IPS-18a (cell line): Measurements from ENCODE around the gene LZTR1.

ENCODE experiments used
- H3K27ac ChIP-seq: one replicate; pipeline ENCODE4 v1.5.1; 2013; ENCODE audit warnings: low read length
- H3K27me3 ChIP-seq: one replicate; pipeline ENCODE4 v1.6.1; 2013; ENCODE audit warnings: mild to moderate bottlenecking, low read length; ENCODE audit not compliant: control insufficient read depth, insufficient read depth
- H3K36me3 ChIP-seq: one replicate; pipeline ENCODE4 v1.6.1; 2013; ENCODE audit warnings: low read depth, low read length; ENCODE audit not compliant: control insufficient read depth
- H3K4me1 ChIP-seq: one replicate; pipeline ENCODE4 v1.6.1; 2013; ENCODE audit warnings: low read depth, low read length; ENCODE audit not compliant: control insufficient read depth
- H3K4me3 ChIP-seq: one replicate; pipeline ENCODE4 v1.5.1; 2013; ENCODE audit warnings: low read length
- H3K9ac ChIP-seq: one replicate; pipeline ENCODE4 v1.6.1; 2013; ENCODE audit warnings: mild to moderate bottlenecking, low read length, moderate library complexity
- H3K9me3 ChIP-seq: one replicate; pipeline ENCODE4 v1.6.1; 2013; ENCODE audit warnings: low read depth, low read length; ENCODE audit not compliant: control insufficient read depth

LZTR1 gene

DNA sequence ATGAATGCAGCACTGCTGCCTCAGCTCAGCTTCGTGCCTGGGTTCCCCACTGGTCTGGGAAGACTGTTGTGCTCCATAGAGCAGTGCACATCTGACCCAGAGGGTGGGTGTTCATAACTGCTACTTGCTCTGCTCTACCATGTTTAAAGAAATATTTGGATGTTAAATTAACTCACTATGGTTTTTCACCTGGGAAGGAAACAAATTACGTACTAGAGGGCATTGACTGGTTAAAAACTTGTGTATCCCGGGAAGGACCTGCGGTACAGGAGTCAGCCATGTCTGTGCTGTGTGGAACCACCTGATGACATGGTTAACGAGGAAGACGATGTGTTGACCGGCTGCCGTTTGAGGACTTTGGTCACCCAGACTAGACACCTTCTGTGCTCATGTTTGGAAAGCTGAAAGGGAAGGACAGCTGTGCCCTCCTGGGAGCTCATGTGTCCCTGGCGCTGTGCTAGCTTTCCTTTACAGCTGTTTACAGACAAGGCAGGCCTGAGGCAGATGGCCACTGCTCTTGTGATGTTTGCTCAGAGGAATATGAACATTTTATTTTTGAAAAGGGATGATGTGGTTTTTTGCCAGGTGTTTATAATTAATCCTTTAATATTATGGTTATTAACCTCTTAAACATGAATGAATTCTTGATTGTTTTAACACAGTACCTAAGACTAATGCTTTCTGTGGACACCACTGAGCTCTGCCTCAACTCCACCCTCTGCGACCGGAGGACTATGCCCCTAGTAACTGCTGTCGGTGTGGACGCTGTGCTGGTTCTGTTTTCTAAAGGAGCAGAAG is 29.4 kb upstream of the LZTR1 start:
- H3K4me1 ChIP-seq, result no peaks in the 10 kb centered on the region
- peaks cover 15% of the 10 kb centered on the region for H3K27me3 ChIP-seq
- peaks cover 42% of the 10 kb centered on the region for H3K36me3 ChIP-seq
- no peak overlapping the region for H3K4me3 ChIP-seq
- no peak overlapping the region for H3K27ac ChIP-seq
- no peaks in the 10 kb centered on the region for H3K9me3 ChIP-seq
- no peak overlapping the region for H3K9ac ChIP-seq

DNA sequence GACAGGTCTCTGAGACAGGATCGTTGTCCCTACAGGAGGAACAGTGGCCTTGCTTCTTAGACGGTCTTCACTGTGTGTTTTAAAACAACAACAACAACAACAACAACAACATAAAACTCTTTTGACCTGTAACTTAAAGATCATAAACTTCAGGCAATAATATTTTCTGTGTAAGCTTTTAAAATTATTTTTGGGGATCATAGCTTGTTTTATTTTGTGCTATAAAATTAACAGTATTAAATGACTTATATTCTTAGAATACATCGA is 28.8 kb upstream of the LZTR1 start:
- no peak overlapping the region for H3K4me3 ChIP-seq
- peaks cover 42% of the 10 kb centered on the region for H3K36me3 ChIP-seq
- H3K27me3 ChIP-seq, result peaks cover 21% of the 10 kb centered on the region
- H3K4me1 ChIP-seq, result peaks cover 3% of the 10 kb centered on the region
- H3K9ac ChIP-seq, result no peak overlapping the region
- no peaks in the 10 kb centered on the region for H3K9me3 ChIP-seq
- H3K27ac ChIP-seq, result no peak overlapping the region

DNA sequence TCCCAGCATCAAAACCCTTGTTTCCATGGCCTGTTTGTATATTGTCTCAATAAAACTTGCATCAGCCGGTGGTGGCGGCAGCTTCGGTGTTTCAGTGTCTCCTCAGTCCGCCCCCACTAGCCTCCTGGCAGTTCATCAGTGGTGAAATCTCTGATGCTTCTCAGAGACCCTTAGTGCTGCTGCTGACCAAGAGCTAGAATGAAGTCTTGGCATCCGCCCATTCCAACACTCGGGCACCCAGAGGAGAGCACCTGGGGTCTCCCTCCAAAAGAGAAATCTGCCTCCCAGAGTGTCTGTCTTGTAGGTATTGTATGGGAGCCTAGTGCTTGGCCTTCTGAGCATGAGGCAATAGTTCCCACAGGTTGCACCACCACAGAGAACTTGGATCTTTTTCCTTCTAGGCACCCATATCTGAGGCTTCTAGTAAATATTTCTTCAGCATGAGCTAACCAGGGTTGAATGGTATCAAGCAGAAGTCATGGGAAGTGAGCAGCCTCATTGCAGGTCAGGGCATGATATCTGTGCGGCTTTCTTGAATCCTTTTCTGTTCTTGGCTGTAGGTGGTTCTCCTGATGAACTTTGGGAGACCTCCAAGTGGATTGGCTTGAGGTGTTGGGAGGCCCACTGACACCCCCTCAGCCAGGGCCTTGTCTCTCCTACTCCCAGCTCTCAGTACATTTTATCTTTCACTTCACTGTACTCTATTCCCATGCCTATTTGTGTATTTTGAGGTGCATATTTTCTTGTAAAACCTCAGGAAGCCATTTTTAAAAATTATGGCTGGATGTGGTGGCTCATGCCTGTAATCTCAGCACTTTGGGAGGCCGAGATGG is 28.2 kb upstream of the LZTR1 start:
- Histone ChIP-seq H3K27me3 (peaks cover 27% of the 10 kb centered on the region), H3K27ac (no peak overlapping the region), H3K36me3 (peaks cover 42% of the 10 kb centered on the region), H3K4me1 (peaks cover 4% of the 10 kb centered on the region), H3K9ac (no peak overlapping the region), H3K4me3 (no peak overlapping the region), H3K9me3 (no peaks in the 10 kb centered on the region)

DNA sequence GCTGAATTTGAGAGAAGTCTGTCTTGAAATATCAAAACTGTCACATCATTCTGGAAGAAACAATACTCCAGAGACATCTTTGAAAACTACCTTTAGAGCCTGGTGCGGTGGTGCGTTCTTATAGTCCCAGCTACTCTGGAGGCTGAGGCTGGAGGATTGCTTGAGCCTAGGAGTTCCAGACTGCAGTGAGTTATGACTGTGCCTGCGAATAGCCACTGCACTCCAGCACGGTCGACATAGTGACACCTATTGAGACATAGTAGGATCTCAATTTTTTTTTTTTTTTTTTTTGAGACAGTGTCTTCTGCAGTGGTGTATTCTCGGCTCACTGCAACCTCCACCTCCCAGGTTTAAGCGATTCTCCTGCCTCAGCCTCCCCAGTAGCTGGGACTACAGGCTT is 26.5 kb upstream of the LZTR1 start:
- Histone ChIP-seq H3K27me3 (peaks cover 28% of the 10 kb centered on the region), H3K27ac (no peak overlapping the region), H3K9me3 (no peaks in the 10 kb centered on the region), H3K9ac (no peak overlapping the region), H3K4me1 (peaks cover 4% of the 10 kb centered on the region), H3K4me3 (no peak overlapping the region), H3K36me3 (peaks cover 29% of the 10 kb centered on the region)

DNA sequence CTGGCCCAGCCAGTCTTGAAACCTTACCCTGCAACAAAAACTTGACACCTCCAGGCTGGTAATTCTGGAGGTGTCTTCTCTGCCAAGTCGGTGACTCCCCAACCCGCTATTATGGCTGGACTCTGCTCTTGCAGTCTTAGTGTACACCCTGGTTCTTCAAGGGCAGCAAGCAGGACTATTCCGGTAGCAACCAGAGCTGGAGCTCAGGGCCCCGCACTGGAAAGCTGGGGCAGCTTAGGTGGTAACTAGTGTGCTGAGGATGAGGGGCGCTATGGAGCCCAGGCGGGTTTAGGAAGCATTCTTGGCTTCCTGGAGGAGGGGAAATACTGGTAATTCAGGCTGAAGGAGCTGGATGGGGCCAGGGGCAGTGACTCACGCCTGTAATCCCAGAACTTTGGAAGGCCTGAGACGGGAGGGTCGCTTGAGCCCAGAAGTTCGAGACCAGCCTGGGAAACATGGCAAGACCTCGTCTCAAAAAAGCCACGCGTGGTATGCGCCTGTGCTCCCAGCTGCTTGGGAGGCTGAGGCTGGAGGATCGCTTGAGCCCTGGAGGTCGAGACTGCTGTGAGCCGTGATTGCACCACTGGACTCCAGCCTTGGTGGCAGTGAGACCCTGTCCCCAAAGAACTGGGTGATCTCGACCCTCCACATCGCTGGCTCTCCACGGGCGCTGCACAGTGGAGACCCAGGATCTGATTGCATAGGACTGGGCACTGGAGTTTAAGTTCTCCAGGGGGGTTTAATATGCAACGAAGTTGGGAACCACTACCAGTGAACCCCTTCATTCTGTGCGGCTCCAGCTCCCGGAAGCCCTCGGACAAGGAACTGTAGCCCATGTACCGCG is 25.6 kb upstream of the LZTR1 start:
- Histone ChIP-seq H3K4me1 (peaks cover 4% of the 10 kb centered on the region), H3K27ac (no peak overlapping the region), H3K9me3 (no peaks in the 10 kb centered on the region), H3K4me3 (peak overlapping the region; percentile 50), H3K36me3 (peaks cover 20% of the 10 kb centered on the region), H3K9ac (no peak overlapping the region), H3K27me3 (peaks cover 28% of the 10 kb centered on the region)

DNA sequence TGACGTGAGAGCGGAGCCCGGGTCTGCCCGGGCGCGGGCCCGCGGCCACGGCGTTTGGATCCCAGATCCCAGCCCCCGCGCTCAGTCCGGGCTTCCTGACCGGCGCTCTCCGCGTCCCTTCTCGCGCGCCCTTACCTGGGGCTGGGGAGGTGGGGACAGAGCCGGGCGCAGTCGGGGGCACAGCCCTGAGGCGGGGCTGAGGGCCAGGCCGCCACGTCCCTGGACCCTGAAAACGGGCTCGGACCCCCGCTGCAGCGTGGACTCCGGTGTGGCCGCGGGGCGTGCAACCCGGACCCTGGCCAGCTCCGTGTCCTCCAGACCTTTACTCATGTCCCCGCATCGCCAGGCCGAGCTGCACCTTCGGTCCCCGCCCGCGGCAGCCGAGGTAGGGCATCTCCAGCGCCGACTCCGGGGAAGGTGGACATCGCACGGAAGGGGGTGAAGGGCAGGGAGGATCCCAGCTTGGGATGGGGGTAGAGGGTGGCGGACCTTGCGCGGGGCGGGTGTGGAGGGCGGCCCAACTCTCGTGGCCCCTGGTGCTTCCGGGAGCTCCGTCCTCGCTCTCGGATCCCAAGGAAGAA is 24.9 kb upstream of the LZTR1 start:
- Histone ChIP-seq H3K27ac (no peak overlapping the region), H3K4me1 (peaks cover 4% of the 10 kb centered on the region), H3K9me3 (no peaks in the 10 kb centered on the region), H3K4me3 (peak overlapping the region; percentile 50), H3K9ac (no peak overlapping the region), H3K27me3 (peaks cover 29% of the 10 kb centered on the region), H3K36me3 (peaks cover 14% of the 10 kb centered on the region)

DNA sequence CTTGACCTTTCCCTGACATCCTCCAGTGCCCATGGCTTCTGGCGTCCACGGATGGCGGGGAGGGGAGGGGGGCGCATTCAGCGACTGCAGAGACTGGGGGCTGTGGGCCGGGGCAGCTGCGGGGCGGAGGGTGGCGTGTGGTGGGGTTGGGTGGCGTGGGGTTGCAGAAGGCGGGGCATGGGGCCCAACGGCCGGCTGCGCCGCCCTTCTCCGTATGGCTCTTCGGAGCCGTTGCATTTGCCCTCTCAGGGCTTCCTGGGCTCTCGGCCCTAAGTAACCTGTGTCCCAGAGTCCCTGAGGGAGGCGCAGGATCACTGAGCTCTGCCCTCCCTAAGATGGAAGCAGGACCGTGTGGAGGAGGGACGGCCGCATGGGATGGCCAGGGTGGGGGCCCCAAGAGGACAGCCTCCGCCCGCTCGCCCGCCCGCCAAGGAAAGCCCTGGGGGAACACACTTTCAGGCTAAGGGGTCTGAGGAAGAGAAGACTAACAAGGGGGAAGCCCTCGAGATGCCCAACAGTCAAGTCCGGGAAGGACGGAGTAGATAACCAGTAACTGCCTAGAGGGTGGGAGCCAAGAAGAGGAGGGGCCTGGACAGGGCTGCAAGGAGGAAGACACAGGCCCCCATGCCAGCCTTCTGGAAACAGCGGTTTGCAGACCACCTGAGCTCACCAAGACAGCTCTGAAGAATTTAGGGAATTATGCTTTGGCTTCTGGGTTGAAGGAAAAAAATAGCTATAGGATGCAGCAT is 24.2 kb upstream of the LZTR1 start:
- H3K4me3 ChIP-seq, result peak overlapping the region; percentile 50
- peaks cover 35% of the 10 kb centered on the region for H3K27me3 ChIP-seq
- peaks cover 4% of the 10 kb centered on the region for H3K4me1 ChIP-seq
- no peak overlapping the region for H3K9ac ChIP-seq
- H3K36me3 ChIP-seq, result peaks cover 8% of the 10 kb centered on the region
- no peaks in the 10 kb centered on the region for H3K9me3 ChIP-seq
- no peak overlapping the region for H3K27ac ChIP-seq

DNA sequence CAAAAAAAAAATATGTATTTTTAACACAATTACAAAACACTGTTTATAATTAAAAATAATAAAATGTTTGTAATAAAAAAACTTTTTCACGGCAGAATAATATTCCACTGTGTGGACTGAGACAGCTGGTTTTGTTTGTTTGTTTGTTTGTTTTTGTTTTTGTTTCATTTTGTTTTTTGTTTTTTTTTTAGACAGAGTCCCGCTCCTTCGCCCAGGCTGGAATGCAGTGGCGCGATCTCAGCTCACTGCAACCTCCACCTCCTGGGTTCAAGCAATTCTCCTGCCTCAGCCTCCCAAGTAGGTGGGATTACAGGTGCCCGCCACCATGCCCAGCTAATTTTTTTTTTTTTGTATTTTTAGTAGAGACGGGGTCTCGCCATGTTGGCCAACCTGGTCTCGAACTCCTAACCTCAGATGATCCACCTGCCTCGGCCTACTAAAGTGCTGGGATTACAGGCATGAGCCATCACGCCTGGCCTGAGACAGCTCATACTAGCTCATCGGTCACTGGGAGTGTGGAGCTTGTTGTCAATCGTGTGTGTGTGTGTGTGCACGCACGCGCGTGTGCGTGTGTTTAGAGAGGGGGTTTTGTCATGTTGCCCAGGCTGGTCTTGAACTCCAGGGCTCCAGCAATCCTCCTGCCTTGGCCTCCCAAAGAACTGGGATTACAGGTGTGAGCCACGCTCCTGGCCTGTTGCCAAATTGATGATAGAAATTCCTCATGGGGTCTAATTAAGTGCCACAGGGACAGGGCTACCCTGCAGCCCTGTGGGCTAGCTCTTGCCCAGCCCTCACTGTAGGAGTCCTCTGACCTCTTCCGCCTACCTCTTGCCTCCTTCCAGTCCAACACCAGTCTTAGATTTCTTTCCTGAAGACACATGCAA is 22.3 kb upstream of the LZTR1 start:
- Histone ChIP-seq H3K4me3 (no peak overlapping the region), H3K9ac (no peak overlapping the region), H3K27me3 (peaks cover 55% of the 10 kb centered on the region), H3K36me3 (no peaks in the 10 kb centered on the region), H3K9me3 (no peaks in the 10 kb centered on the region), H3K4me1 (peaks cover 9% of the 10 kb centered on the region), H3K27ac (no peak overlapping the region)

DNA sequence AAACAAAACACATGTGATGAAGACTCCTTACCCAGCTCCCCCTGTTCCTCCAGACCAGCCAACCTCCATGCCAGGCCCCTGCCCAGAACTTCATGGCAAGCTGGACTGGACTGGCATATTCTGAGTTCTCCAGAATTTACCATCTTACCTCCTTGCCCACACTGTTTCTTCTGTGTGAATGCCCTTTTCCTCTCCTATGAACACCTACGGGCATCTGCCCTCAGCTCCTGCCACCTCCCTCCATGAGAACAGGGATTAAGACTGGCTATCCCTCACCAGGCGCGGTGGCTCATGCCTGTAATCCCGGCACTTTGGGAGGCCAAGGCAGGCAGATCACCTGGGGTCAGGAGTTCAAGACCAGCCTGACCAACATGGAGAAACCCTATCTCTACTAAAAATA is 21.5 kb upstream of the LZTR1 start:
- H3K36me3 ChIP-seq, result no peaks in the 10 kb centered on the region
- H3K4me3 ChIP-seq, result no peak overlapping the region
- H3K9me3 ChIP-seq, result no peaks in the 10 kb centered on the region
- peaks cover 61% of the 10 kb centered on the region for H3K27me3 ChIP-seq
- H3K4me1 ChIP-seq, result peaks cover 9% of the 10 kb centered on the region
- no peak overlapping the region for H3K9ac ChIP-seq
- no peak overlapping the region for H3K27ac ChIP-seq

DNA sequence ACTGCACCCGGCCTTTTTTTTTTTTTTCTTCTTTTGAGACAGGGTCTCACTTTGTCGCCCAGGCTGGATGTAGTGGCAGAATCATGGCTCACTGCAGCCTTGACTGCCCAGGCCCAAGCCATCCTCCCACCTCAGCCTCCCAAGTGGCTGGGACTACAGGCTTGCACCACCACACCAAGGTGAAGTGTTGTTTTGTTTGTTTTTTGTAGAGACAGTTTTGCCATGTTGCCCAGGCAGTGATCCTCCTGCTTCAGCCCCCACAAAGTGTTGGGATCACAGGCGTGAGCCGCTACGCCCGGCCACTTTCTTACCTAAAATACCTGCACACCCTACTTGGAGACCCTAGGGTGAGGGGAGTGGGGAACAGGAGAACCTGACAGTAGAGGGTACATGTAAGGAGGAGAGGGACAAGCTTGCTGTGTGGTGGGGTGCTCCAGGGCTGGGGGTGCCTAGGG is 19.6 kb upstream of the LZTR1 start:
- no peak overlapping the region for H3K9ac ChIP-seq
- H3K36me3 ChIP-seq, result no peaks in the 10 kb centered on the region
- H3K4me1 ChIP-seq, result peaks cover 13% of the 10 kb centered on the region
- peaks cover 67% of the 10 kb centered on the region for H3K27me3 ChIP-seq
- H3K9me3 ChIP-seq, result no peaks in the 10 kb centered on the region
- no peak overlapping the region for H3K4me3 ChIP-seq
- no peak overlapping the region for H3K27ac ChIP-seq
